Breast epithelium (tissue), 4 donors: ENCODE measurements around the gene SPSB1. TPM values are rescaled to one million over a fixed set of nuclear protein-coding genes. Genes with fewer than 3 reads are reported as not detected.

ENCODE experiments used
- DNase-seq, 2 donors: peaks; one replicate each; pipeline ENCODE4 v3.0.0-alpha.2; 2019; ENCODE audit warnings: low spot score in 2 of 2
- H3K27ac ChIP-seq, 2 donors: fragments of 200-600 bp; sonication (generic) in 1 of 2; one replicate each; pipeline ENCODE4 v1.5.1; 2016 to 2019; ENCODE audit warnings: mild to moderate bottlenecking in 1 of 2
- H3K27me3 ChIP-seq, 2 donors: fragments of 200-600 bp; sonication (generic) in 1 of 2; one replicate each; pipeline versions ENCODE4 v1.5.1 to v1.6.0; 2017 to 2019; ENCODE audit warnings: control low read depth in 1 of 2, mild to moderate bottlenecking in 1 of 2
- H3K36me3 ChIP-seq: fragments of 200-600 bp; one replicate; pipeline ENCODE4 v1.5.1; 2019
- H3K4me1 ChIP-seq, 2 donors: fragments of 200-600 bp; sonication (generic); one replicate each; pipeline ENCODE4 v1.5.1; 2016 to 2019; ENCODE audit warnings: control low read depth in 1 of 2
- H3K4me3 ChIP-seq, 3 donors: fragments of 200-600 bp; sonication (generic); 1 replicate in 2 of 3; 2 replicates in 1 of 3; pipeline ENCODE4 v1.5.1; 2016 to 2019; ENCODE audit warnings: mild to moderate bottlenecking in 3 of 3, moderate library complexity in 2 of 3
- H3K9me3 ChIP-seq, 2 donors: fragments of 200-600 bp; sonication (generic) in 1 of 2; one replicate each; pipeline ENCODE4 v1.5.1; 2016 to 2019; ENCODE audit warnings: control low read depth in 1 of 2
- CTCF ChIP-seq, 3 donors: fragments of 450-650 bp; IDR thresholded peaks; one replicate each; pipeline ENCODE4 v1.5.1; 2016 to 2017; ENCODE audit warnings: antibody characterized with exemption in 3 of 3, mild to moderate bottlenecking in 3 of 3, moderate library complexity in 3 of 3
- POLR2A ChIP-seq: fragments of 450-650 bp; IDR thresholded peaks from one replicate; pipeline ENCODE4 v1.6.1; 2016; ENCODE audit warnings: antibody characterized with exemption, mild to moderate bottlenecking, moderate library complexity
- POLR2AphosphoS5 ChIP-seq, 3 donors: sonication (generic); formaldehyde crosslinking; IDR thresholded peaks; one replicate each; pipeline ENCODE4 v1.6.1; 2017; ENCODE audit warnings: antibody characterized with exemption in 3 of 3
- intact Hi-C: fragments of 100-400 bp; cut with DNase I; formaldehyde crosslinking; loops from one replicate; pipeline ENCODE4 v1.15.1; 2023; ENCODE audit warnings: low total_unique reads
- total RNA-seq, 3 donors: library from RNA; depleted of rRNA; stranded (reverse); fragments of >200 nt; gene quantifications; one replicate each; pipeline ENCODE4 v1.1.0, GENCODE V29; 2016

SPSB1 gene
- total RNA-seq, 3 donors from 2014 or later = 30.6 to 52.5 (median 34.4) TPM

GRCh38 chr1:9331558-9332346 is 39.1 kb downstream of the SPSB1 start:
- Histone ChIP-seq H3K4me3 (no peak overlapping the region), H3K9me3 (no peaks in the 10 kb centered on the region), H3K36me3 (no peaks in the 10 kb centered on the region), H3K4me1 (no peaks in the 10 kb centered on the region), H3K27me3 (no peaks in the 10 kb centered on the region), H3K27ac (peak overlapping the region in 1 of 2 donors; percentile 58)
- intact Hi-C loops = no loop called here
- DNase-seq = no peak
- TF ChIP-seq POLR2A = no peak
- TF ChIP-seq CTCF (IDR thresholded peaks at IDR 0.05) = no peak
- no peak for TF ChIP-seq POLR2AphosphoS5 (IDR thresholded peaks at IDR 0.05)

GRCh38 chr1:9332513-9333143 is 39.9 kb downstream of the SPSB1 start:
- Histone ChIP-seq H3K36me3 (no peaks in the 10 kb centered on the region), H3K9me3 (no peaks in the 10 kb centered on the region), H3K27ac (no peak overlapping the region), H3K4me3 (no peak overlapping the region), H3K4me1 (peaks cover 0 to 2% of the 10 kb centered on the region in 2 donors), H3K27me3 (no peaks in the 10 kb centered on the region)
- intact Hi-C loops = no loop called here
- no peak for DNase-seq
- TF ChIP-seq POLR2A (no peak), CTCF (IDR thresholded peaks at IDR 0.05) (no peak), POLR2AphosphoS5 (IDR thresholded peaks at IDR 0.05) (no peak)

GRCh38 chr1:9338397-9339246 is 45.9 kb downstream of the SPSB1 start:
- intact Hi-C loops = no loop called here
- peaks cover 10 to 11% of the 10 kb centered on the region in 2 donors for H3K4me1 ChIP-seq
- no peak for TF ChIP-seq CTCF (IDR thresholded peaks at IDR 0.05)
- no peak for TF ChIP-seq POLR2A
- TF ChIP-seq POLR2AphosphoS5 (IDR thresholded peaks at IDR 0.05) = peak in 1 of 3 donors; percentile 12
- no peaks in the 10 kb centered on the region for H3K9me3 ChIP-seq
- H3K4me3 ChIP-seq = peak overlapping the region in 1 of 3 donors; percentile 41
- H3K27me3 ChIP-seq = no peaks in the 10 kb centered on the region
- peak overlapping the region; percentile 70 to 88 for H3K27ac ChIP-seq
- no peaks in the 10 kb centered on the region for H3K36me3 ChIP-seq
- peak; percentile 57 to 80 for DNase-seq

GRCh38 chr1:9340172-9340854 is 47.6 kb downstream of the SPSB1 start:
- H3K4me3 ChIP-seq = peak overlapping the region in 2 of 3 donors; percentile 8 to 17
- peak overlapping the region in 1 of 2 donors; percentile 88 for H3K27ac ChIP-seq
- no peaks in the 10 kb centered on the region for H3K27me3 ChIP-seq
- H3K9me3 ChIP-seq = no peaks in the 10 kb centered on the region
- H3K4me1 ChIP-seq = peaks cover 11 to 16% of the 10 kb centered on the region in 2 donors
- H3K36me3 ChIP-seq = no peaks in the 10 kb centered on the region
- no peak for TF ChIP-seq CTCF (IDR thresholded peaks at IDR 0.05)
- TF ChIP-seq POLR2AphosphoS5 (IDR thresholded peaks at IDR 0.05) = no peak
- TF ChIP-seq POLR2A = no peak
- no peak for DNase-seq
- intact Hi-C loops = no loop called here
